Neural cell (in vitro differentiated cells): ENCODE results near the gene CAP2.

Experiments
- RAD21 ChIP-seq: fragments of 450-650 bp; conservative IDR thresholded peaks from 2 replicates; pipeline ENCODE4 v1.6.1; 2014; ENCODE audit warnings: antibody characterized with exemption, mild to moderate bottlenecking, moderate library complexity
- TF ChIP-seq, protein P1 (sequence below): fragments of 450-650 bp; IDR thresholded peaks from 2 replicates; pipeline ENCODE4 v1.5.1; 2014; ENCODE audit warnings: antibody characterized with exemption, mild to moderate bottlenecking, moderate library complexity; ENCODE audit not compliant: poor library complexity, severe bottlenecking
- TF ChIP-seq, protein P2 (sequence below): IDR thresholded peaks from 2 replicates; pipeline ENCODE4 v1.6.1; 2012; ENCODE audit warnings: borderline replicate concordance

DNA sequence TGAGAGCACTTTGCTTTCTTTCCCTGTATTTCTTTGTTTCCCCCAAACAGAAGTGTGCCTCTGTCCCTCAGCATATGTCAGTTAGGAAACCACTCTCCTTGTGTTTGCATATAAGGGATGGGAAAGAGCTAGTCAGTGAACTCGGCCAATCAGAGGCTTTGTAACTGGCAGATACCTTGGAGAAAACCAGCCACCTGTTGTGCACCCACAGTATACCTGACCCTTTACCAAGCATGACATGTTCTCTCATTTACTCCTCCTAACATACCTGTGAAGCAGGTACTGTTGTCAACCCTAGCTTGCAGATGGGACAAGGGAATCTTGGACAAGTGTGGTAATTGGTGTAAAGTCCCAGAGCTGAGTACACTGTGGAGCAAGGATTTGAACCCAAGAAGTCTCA lies 110.6 kb downstream of the CAP2 start:
- TF ChIP-seq, protein P1, sequence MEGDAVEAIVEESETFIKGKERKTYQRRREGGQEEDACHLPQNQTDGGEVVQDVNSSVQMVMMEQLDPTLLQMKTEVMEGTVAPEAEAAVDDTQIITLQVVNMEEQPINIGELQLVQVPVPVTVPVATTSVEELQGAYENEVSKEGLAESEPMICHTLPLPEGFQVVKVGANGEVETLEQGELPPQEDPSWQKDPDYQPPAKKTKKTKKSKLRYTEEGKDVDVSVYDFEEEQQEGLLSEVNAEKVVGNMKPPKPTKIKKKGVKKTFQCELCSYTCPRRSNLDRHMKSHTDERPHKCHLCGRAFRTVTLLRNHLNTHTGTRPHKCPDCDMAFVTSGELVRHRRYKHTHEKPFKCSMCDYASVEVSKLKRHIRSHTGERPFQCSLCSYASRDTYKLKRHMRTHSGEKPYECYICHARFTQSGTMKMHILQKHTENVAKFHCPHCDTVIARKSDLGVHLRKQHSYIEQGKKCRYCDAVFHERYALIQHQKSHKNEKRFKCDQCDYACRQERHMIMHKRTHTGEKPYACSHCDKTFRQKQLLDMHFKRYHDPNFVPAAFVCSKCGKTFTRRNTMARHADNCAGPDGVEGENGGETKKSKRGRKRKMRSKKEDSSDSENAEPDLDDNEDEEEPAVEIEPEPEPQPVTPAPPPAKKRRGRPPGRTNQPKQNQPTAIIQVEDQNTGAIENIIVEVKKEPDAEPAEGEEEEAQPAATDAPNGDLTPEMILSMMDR = no peak
- TF ChIP-seq RAD21 = no peak
- TF ChIP-seq, protein P2, sequence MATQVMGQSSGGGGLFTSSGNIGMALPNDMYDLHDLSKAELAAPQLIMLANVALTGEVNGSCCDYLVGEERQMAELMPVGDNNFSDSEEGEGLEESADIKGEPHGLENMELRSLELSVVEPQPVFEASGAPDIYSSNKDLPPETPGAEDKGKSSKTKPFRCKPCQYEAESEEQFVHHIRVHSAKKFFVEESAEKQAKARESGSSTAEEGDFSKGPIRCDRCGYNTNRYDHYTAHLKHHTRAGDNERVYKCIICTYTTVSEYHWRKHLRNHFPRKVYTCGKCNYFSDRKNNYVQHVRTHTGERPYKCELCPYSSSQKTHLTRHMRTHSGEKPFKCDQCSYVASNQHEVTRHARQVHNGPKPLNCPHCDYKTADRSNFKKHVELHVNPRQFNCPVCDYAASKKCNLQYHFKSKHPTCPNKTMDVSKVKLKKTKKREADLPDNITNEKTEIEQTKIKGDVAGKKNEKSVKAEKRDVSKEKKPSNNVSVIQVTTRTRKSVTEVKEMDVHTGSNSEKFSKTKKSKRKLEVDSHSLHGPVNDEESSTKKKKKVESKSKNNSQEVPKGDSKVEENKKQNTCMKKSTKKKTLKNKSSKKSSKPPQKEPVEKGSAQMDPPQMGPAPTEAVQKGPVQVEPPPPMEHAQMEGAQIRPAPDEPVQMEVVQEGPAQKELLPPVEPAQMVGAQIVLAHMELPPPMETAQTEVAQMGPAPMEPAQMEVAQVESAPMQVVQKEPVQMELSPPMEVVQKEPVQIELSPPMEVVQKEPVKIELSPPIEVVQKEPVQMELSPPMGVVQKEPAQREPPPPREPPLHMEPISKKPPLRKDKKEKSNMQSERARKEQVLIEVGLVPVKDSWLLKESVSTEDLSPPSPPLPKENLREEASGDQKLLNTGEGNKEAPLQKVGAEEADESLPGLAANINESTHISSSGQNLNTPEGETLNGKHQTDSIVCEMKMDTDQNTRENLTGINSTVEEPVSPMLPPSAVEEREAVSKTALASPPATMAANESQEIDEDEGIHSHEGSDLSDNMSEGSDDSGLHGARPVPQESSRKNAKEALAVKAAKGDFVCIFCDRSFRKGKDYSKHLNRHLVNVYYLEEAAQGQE = no peak
